Lower leg skin (tissue), 4 donors: Measurements from ENCODE around the gene GNG7. TPM values are rescaled to one million over a fixed set of nuclear protein-coding genes. Genes with fewer than 3 reads are reported as not detected.
A peak's percentile ranks its signal among the peaks of the same experiment; 100 is the strongest.

Experiments
- DNase-seq, 2 donors: peaks; one replicate each; pipeline ENCODE4 v3.0.0-alpha.2; 2019; ENCODE audit warnings: low spot score in 2 of 2
- H3K4me3 ChIP-seq: fragments of 200-600 bp; sonication (generic); 2 replicates; pipeline ENCODE4 v1.5.1; 2017; ENCODE audit warnings: mild to moderate bottlenecking, low read depth; ENCODE audit not compliant: poor library complexity, severe bottlenecking
- POLR2A ChIP-seq, 2 donors: fragments of 450-650 bp; IDR thresholded peaks; one replicate each; pipeline ENCODE4 v1.6.1; 2016 to 2017; ENCODE audit warnings: antibody characterized with exemption in 2 of 2, mild to moderate bottlenecking in 1 of 2, moderate library complexity in 1 of 2
- WGBS, 2 donors: methylation state at CpG; one replicate each; pipeline ENCODE4 v1.1.5; 2018; 5-methylcytosine and 5-hydroxymethylcytosine counted together
- intact Hi-C: fragments of 100-400 bp; cut with DNase I; formaldehyde crosslinking; loops from one replicate; pipeline ENCODE4 v1.15.0; 2023; ENCODE audit warnings: low total_unique reads
- total RNA-seq, 4 donors: library from RNA; depleted of rRNA; stranded (reverse); fragments of >200 nt; gene quantifications; one replicate each; pipeline ENCODE4 v1.1.0, GENCODE V29; 2016
- TF ChIP-seq, protein P1 (sequence below), 3 donors: fragments of 450-650 bp; IDR thresholded peaks; one replicate each; pipeline ENCODE4 v1.5.1; 2016; ENCODE audit warnings: antibody characterized with exemption in 3 of 3, mild to moderate bottlenecking in 3 of 3, moderate library complexity in 2 of 3

Gene GNG7
- total RNA-seq, 4 donors from 2014 or later: 0.59 to 3.4 (median 2.4) TPM

DNA sequence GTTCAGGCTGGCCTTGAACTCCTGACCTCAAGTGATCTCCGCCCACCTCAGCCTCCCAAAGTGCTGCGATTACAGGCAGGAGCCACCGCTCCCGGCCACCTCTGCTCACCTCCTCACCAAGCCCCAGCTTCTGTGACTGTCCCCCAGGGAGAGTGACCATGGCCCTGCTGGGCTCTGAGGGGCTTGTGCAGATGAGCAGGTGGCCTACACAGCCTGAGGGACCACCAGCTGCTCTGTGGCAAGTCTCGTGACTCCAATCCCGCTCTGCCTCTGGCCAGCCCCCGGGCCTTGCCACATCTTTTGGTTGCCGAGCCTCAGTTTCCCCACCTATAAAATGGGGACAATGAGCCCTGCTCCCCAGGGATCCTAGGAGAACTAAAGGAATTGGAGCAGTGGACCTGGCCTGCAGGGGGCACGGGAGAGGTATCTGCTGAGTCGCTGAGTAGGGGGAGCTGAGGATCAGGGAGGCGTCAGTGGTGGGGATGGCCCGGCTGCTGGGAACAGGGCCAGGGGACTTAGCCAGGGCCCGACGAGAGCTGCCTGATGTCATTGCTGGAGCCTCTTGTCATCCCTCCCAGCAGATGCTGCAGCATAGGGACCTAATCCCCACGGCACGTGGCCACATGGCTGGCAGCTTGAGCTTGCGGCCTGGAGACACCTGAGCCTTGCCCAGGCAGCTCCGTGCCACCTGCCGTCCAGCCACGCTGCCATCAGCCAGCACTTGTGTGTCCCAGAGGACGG, 151.9 kb downstream of the GNG7 start:
- TF ChIP-seq POLR2A (IDR thresholded peaks at IDR 0.05): no peak
- TF ChIP-seq, protein P1, sequence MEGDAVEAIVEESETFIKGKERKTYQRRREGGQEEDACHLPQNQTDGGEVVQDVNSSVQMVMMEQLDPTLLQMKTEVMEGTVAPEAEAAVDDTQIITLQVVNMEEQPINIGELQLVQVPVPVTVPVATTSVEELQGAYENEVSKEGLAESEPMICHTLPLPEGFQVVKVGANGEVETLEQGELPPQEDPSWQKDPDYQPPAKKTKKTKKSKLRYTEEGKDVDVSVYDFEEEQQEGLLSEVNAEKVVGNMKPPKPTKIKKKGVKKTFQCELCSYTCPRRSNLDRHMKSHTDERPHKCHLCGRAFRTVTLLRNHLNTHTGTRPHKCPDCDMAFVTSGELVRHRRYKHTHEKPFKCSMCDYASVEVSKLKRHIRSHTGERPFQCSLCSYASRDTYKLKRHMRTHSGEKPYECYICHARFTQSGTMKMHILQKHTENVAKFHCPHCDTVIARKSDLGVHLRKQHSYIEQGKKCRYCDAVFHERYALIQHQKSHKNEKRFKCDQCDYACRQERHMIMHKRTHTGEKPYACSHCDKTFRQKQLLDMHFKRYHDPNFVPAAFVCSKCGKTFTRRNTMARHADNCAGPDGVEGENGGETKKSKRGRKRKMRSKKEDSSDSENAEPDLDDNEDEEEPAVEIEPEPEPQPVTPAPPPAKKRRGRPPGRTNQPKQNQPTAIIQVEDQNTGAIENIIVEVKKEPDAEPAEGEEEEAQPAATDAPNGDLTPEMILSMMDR (IDR thresholded peaks at IDR 0.05): no peak
- DNase-seq: peak in 1 of 2 donors; percentile 90
- 69% methylated on average over 14 to 17 of the region's 21 CpGs for WGBS, 2 donors
- intact Hi-C loops: no loop called here
- no peak overlapping the region for H3K4me3 ChIP-seq

GRCh38 chr19:2549701-2550191, 152.7 kb downstream of the GNG7 start:
- peak; percentile 94 to 97 for DNase-seq
- TF ChIP-seq, protein P1 (IDR thresholded peaks at IDR 0.05): no peak
- no peak for TF ChIP-seq POLR2A (IDR thresholded peaks at IDR 0.05)
- intact Hi-C loops: no loop called here
- WGBS, 2 donors: 30 to 39% methylated on average over 11 of the region's 11 CpGs
- no peak overlapping the region for H3K4me3 ChIP-seq

- no peak overlapping the region for H3K4me3 ChIP-seq
- TF ChIP-seq POLR2A (IDR thresholded peaks at IDR 0.05): no peak
- TF ChIP-seq, protein P1 (IDR thresholded peaks at IDR 0.05): no peak
- intact Hi-C loops: no loop called here
- WGBS, 2 donors: 92 to 95% methylated on average over 11 of the region's 11 CpGs
- DNase-seq: no peak
Measured at GRCh38 chr19:2548966-2549365, 153.5 kb downstream of the GNG7 start.

DNA sequence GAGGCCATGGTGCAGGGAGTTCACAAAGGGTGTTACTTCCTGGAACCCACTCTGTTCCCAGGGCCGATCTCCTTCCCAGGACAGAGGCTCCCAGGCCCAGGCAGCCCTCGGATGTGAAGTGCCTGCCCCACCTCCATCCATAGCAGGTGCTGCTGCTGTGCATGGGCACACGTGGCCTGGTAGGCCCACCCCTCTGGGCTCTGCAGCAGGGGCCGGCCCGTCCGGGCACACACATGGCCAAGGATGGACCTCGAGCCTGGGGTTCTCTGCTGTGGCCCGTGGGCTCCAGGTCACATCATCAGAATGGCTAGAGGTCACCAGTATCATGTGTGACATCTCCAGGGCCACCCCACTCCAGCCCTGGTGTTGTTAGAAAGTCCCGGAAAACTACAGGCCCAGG, 154.8 kb downstream of the GNG7 start:
- no peak for DNase-seq
- intact Hi-C loops: no loop called here
- H3K4me3 ChIP-seq: no peak overlapping the region
- 91 to 96% methylated on average over 8 to 9 of the region's 9 CpGs for WGBS, 2 donors
- TF ChIP-seq, protein P1 (IDR thresholded peaks at IDR 0.05): no peak
- TF ChIP-seq POLR2A (IDR thresholded peaks at IDR 0.05): no peak

DNA sequence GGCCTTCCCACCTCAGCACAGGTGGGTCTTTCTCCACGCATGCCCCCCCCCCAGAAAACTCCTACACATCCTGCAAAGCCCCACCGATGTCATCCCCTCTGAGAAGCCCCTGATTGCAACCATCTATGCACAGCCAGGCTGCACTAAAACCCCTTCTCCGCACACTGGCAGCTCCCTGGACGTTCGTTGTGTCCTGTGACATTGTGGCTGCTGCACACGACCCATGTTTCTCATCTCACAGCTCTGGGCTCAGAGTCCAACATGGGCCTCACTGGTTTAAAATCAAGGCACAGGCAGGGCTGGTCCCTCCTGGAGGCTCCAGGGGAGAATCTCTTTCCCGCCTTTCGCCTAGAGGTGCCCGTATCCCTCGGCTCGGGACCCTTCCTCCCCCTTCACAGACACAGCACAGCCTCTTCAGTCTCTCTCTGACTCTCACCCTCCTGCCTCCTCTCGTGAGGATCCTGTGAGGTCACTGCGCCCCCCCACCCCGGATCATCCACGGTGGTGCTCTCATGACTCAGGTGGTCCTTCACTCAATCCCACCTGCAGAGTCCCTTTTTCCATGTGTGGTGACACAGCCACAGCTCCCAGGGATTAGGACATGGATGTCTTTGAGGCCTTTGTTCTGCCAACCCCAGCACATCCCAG, 155.3 kb downstream of the GNG7 start:
- TF ChIP-seq POLR2A (IDR thresholded peaks at IDR 0.05): no peak
- TF ChIP-seq, protein P1 (IDR thresholded peaks at IDR 0.05): no peak
- DNase-seq: no peak
- intact Hi-C loops: no loop called here
- no peak overlapping the region for H3K4me3 ChIP-seq
- WGBS, 2 donors: 84 to 93% methylated on average over 15 of the region's 15 CpGs
